AG04450 (cell line): ENCODE measurements around the gene CCL3. TPM values are rescaled to one million over a fixed set of nuclear protein-coding genes. Genes with fewer than 3 reads are reported as not detected.

Experiments
- CTCF ChIA-PET: fragments of 300-600, 350-600 bp; formaldehyde crosslinking; extraction: SDS; loops from one replicate; lab custom pipeline; 2022; ENCODE audit warnings: antibody characterized with exemption, inconsistent platforms; lab: Charles Lee
- POLR2A ChIA-PET: fragments of 350-600 bp; formaldehyde crosslinking; extraction: SDS; loops from one replicate; lab custom pipeline; 2021; ENCODE audit warnings: antibody characterized with exemption, inconsistent platforms; lab: Yijun Ruan, JAX
- DNase-seq: peaks from one replicate; pipeline ENCODE4 v3.0.0-alpha.2; 2011; ENCODE audit warnings: low read depth, low spot score
- H3K27ac ChIP-seq: one replicate; pipeline ENCODE4 v1.5.1; 2012; ENCODE audit warnings: low read depth, low read length, control low read depth
- H3K27me3 ChIP-seq: one replicate; pipeline ENCODE4 v1.6.0; 2012; ENCODE audit warnings: low read length; ENCODE audit not compliant: control insufficient read depth, insufficient read depth
- H3K4me3 ChIP-seq: 2 replicates; pipeline ENCODE4 v1.5.1; 2011; ENCODE audit warnings: mild to moderate bottlenecking, low read depth, low read length, control low read depth
- H3K9me3 ChIP-seq: 2 replicates; pipeline ENCODE4 v1.5.1; 2012; ENCODE audit warnings: low read length; ENCODE audit not compliant: control insufficient read depth, insufficient read depth
- polyA plus RNA-seq: library from polyadenylated mRNA; depleted of rRNA; stranded (reverse); fragments of >200 nt; gene quantifications from 2 replicates; pipeline ENCODE4 v1.2.3, GENCODE V29; 2011
- TF ChIP-seq, protein P1 (sequence below): IDR thresholded peaks from 2 replicates; pipeline ENCODE4 v1.5.1; 2011; ENCODE audit warnings: low read depth, low read length, control low read depth, inconsistent platforms

Gene CCL3
- polyA plus RNA-seq, 1 experiment = not detected

DNA sequence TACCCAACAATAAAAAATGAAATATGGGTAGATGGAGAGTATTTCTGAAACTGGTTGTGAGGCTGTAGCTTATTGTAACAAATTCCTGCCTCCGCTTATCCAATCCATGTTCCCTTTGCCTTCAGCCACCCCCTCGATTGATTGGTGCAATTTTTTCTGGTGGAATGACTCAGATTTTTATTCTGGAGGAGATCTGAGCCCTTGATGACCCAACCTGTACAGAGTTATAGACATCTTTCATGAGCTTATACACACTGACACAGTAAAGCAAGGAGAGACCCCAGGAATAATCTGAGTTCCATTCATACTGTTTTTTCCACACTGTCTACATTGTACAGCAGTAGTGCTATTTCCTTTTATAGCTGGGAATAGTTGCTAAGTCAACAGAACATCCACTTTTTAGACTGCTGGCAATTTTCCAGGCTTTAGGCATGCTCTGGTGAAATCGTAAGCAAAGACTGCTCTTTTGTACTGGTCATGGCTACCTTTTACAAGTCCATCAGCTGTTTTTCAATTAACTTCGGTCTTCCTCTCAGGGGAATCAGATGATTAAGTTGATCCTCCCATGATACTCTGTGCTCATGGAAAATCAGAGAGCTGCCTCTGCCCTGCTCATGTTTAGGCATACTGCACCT, 43.8 kb upstream of the CCL3 start:
- ChIA-PET POLR2A (no interaction called here), CTCF (interaction anchor here (0.5 to 3.2 kb wide), 3 partner anchors 13 to 655 kb away, joined by 4 to 36 read pairs (median 10); no protein-coding TSS in a partner anchor)
- Histone ChIP-seq H3K27me3 (no peaks in the 10 kb centered on the region), H3K27ac (no peak overlapping the region), H3K4me3 (no peak overlapping the region), H3K9me3 (no peaks in the 10 kb centered on the region)
- TF ChIP-seq, protein P1, sequence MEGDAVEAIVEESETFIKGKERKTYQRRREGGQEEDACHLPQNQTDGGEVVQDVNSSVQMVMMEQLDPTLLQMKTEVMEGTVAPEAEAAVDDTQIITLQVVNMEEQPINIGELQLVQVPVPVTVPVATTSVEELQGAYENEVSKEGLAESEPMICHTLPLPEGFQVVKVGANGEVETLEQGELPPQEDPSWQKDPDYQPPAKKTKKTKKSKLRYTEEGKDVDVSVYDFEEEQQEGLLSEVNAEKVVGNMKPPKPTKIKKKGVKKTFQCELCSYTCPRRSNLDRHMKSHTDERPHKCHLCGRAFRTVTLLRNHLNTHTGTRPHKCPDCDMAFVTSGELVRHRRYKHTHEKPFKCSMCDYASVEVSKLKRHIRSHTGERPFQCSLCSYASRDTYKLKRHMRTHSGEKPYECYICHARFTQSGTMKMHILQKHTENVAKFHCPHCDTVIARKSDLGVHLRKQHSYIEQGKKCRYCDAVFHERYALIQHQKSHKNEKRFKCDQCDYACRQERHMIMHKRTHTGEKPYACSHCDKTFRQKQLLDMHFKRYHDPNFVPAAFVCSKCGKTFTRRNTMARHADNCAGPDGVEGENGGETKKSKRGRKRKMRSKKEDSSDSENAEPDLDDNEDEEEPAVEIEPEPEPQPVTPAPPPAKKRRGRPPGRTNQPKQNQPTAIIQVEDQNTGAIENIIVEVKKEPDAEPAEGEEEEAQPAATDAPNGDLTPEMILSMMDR = no peak
- no peak for DNase-seq

DNA sequence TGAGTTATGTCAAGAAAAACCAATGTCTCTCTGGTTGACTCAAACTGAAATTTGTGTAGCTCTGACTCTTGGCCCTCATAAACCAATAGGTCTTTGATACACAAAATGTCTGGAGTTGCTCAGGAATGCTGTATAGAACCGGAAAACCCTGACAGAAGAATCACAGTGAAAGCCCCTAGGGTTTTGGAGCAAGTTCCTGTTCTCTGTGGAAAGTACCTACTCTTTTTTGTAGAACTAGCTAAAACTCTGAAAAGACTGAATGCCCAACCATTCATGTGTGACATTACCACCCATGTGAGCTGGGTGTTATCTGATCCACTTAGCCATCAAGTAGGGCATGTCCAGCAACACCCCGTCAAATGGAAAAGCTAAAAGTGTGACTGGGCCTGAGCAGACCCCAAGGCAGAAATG, 42.5 kb upstream of the CCL3 start:
- H3K27me3 ChIP-seq = peaks cover 3% of the 10 kb centered on the region
- CTCF ChIA-PET = interaction anchor here (0.9 to 3.2 kb wide), 2 partner anchors 17 to 351 kb away, joined by 3 to 36 read pairs; no protein-coding TSS in a partner anchor
- no peaks in the 10 kb centered on the region for H3K9me3 ChIP-seq
- TF ChIP-seq, protein P1 = no peak
- no peak overlapping the region for H3K4me3 ChIP-seq
- H3K27ac ChIP-seq = no peak overlapping the region
- POLR2A ChIA-PET = no interaction called here
- no peak for DNase-seq

DNA sequence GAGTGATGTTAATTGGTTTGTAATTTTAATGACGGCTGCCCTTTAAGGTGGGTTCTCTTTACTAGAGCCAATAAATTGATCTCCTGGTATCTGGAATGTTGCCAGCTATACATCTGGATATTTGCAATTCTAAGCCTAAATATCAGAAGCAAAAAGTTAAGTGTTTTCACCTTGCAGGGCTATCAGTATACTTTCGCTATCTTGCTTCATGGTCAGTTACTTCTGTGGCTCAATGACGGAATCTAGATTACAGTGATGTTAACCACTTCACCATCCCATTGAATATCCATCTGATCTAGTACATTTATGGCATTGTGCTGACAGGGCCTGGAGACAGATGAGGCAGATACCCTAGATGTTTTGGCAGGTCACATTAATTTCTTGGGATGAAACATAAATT, 42.0 kb upstream of the CCL3 start:
- Histone ChIP-seq H3K4me3 (no peak overlapping the region), H3K27ac (no peak overlapping the region), H3K9me3 (no peaks in the 10 kb centered on the region), H3K27me3 (peaks cover 3% of the 10 kb centered on the region)
- TF ChIP-seq, protein P1 = no peak
- ChIA-PET CTCF (interaction anchor here (0.9 to 3.2 kb wide), 2 partner anchors 17 to 351 kb away, joined by 3 to 36 read pairs; no protein-coding TSS in a partner anchor), POLR2A (no interaction called here)
- no peak for DNase-seq

DNA sequence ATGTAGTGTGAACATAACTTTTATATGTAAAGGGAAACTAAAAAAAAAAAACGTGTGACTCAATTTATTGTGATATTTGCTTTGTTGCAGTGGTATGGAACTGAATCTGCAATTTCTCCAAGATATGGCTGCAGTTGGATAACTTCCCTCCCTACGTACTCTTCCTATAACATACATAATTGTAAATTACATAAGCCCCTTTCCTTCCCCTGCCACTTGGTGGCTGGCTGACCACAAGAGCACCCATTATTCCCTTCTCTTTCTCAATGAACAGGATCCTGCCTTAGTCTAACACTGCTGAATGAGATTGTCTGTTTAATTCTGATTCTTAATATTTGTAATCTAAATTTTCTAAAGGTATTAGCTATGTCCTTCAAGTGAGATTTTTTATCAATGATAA, 41.5 kb upstream of the CCL3 start:
- ChIA-PET POLR2A (no interaction called here), CTCF (interaction anchor here (3.2 kb wide), 1 partner anchor 18 kb away, joined by 36 read pairs; no protein-coding TSS in a partner anchor)
- Histone ChIP-seq H3K4me3 (no peak overlapping the region), H3K9me3 (no peaks in the 10 kb centered on the region), H3K27ac (no peak overlapping the region), H3K27me3 (peaks cover 3% of the 10 kb centered on the region)
- TF ChIP-seq, protein P1 = no peak
- DNase-seq = no peak

DNA sequence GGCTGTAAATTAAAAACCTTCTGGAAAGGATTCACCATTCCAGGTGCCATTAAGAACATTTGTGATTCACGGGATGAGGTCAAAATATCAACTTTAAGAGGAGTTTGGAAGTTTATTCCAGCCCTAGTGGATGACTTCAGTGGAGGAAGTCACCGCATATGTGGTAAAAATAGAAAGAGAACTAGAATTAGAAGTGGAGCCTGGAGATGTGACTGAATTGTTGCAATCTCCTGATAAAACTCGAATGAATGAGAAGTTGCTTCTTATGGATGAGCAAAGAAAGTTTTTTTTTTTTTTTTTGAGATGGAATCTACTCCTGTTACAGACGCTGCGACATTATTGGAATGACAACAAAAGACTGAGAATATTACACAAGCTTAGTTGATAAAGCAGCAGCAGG, 40.4 kb upstream of the CCL3 start:
- TF ChIP-seq, protein P1 = no peak
- no peak overlapping the region for H3K27ac ChIP-seq
- ChIA-PET POLR2A (no interaction called here), CTCF (interaction anchor here (2.6 kb wide), 1 partner anchor 19 kb away, joined by 17 read pairs; no protein-coding TSS in a partner anchor)
- no peak overlapping the region for H3K4me3 ChIP-seq
- no peak for DNase-seq
- peaks cover 3% of the 10 kb centered on the region for H3K27me3 ChIP-seq
- H3K9me3 ChIP-seq = peaks cover 3% of the 10 kb centered on the region
